HG03354 (cell line): ENCODE results near the gene TMTC4.
A peak's percentile ranks its signal among the peaks of the same experiment; 100 is the strongest.
"Not testable (repeated sequence)": the region's sequence is repeated elsewhere in the genome, so short reads cannot be mapped to it uniquely, and the experiment has no call there.

Source experiments
- ATAC-seq: cut with Tn5 transposase; IDR thresholded peaks from one replicate; pipeline ENCODE4 v1.9.1; 2021; ENCODE audit warnings: mild to moderate bottlenecking; ENCODE audit not compliant: unreplicated experiment, poor library complexity, severe bottlenecking

TMTC4 gene, protein sequence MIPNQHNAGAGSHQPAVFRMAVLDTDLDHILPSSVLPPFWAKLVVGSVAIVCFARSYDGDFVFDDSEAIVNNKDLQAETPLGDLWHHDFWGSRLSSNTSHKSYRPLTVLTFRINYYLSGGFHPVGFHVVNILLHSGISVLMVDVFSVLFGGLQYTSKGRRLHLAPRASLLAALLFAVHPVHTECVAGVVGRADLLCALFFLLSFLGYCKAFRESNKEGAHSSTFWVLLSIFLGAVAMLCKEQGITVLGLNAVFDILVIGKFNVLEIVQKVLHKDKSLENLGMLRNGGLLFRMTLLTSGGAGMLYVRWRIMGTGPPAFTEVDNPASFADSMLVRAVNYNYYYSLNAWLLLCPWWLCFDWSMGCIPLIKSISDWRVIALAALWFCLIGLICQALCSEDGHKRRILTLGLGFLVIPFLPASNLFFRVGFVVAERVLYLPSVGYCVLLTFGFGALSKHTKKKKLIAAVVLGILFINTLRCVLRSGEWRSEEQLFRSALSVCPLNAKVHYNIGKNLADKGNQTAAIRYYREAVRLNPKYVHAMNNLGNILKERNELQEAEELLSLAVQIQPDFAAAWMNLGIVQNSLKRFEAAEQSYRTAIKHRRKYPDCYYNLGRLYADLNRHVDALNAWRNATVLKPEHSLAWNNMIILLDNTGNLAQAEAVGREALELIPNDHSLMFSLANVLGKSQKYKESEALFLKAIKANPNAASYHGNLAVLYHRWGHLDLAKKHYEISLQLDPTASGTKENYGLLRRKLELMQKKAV

DNA sequence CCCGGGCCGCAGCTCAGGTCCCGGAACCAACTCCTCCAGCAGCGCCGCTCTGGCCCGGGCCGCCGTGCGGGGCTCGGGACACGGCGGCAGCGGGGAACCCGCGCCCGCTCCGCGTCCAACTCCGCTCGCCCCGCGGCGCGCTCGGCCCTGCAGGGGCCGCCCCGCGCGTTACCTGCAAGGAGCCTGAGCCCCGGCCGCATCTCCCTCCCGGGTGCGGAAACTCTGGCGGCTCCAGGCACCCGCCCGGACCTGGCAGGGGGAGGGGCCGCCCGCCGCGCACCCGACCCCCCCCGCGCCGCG, at the start of gene TMTC4:
TSS of gene TMTC4 (minus strand) at position 224 of the 300 bp plus-strand sequence. CDS start 4,433 bp downstream, outside the sequence.
- ATAC-seq, result peak; percentile 51

DNA sequence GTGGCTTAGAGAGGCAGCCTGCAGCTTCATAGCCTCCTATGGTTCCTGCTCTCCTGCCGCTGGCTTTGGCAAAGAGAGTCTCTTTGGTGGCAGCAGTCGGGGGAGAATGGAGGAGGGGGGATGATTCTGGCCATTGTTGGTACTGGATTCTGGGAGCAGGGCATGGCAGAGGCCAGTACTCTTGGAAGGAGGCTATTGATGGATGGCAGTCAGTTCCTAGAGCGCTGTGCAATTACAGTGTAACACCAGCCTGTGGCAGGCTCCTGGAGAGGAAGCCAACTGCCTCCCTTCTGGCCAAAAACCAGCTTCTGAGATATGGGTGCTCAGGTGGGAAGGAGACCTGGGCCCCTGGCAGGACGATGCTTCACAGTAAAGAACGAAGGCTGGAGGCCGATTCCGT, 47.9 kb upstream of the TMTC4 start:
- no peak for ATAC-seq

DNA sequence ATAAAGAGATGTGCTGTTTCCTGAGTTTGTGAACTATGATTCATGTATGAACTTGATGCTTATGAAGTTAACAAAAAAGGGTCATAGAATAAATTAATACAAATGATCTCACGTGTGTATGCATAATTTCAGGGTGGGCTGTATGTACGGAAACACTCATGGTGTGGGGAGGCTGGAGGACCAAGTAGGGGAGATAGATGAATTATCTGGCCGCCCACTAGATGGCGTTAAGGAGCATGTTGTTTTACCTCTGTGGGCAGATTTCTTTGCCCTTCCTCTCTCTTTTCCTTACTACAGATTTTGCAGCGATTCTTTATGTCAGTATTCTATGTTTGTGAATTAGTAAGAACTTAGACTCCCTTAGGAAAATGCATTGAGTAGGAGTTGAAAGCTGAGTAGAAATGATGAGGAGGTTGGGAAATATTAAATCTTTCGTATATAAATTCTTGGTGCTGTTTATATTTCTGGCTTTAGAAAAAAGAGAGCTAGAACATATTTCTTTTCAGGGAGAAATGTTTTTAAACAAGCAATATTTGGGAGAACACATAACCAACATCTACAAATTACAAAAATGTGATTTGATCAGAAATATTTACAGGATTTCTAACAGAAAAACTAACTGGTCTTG, 47.4 kb upstream of the TMTC4 start:
- peak; percentile 88 for ATAC-seq

DNA sequence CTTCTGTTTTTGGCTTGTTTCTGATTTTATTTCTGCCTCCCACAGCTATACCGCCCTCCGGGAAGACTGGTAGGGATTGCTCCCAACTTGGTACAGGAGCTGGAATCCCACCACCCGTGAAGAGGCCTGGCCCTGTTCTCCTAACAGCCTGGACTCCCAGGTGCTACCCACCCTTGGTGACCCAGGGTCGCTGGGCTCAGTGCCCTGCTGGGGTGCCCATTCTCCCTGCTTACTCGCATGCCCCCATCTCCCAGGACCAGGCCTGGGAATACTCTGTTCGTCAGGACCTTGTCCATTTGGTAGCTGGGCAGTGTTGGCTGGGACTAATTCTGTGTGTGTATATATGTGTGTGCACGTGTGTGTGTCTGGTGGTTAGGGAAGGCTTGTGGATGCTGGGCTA, 41.0 kb upstream of the TMTC4 start:
- ATAC-seq, result no peak

DNA sequence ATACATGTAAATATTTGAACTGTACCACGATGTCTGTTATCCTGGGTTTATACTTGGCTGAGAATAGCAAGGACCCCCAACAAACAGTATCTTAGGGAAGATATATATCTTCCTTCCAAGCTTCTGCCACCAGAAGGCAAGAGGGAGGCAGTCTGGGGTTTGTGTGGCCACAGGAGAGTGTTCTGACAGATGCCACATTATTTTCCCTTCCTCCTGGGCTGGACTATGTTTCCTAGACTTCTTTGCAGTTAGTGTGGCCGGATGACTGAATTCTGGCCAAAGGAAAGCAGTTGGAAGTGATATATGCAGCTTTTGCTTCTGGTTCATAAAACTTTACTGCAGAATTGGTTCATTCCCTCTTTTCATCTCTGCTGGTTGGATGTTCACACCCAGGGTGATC, 39.9 kb upstream of the TMTC4 start:
- no peak for ATAC-seq

DNA sequence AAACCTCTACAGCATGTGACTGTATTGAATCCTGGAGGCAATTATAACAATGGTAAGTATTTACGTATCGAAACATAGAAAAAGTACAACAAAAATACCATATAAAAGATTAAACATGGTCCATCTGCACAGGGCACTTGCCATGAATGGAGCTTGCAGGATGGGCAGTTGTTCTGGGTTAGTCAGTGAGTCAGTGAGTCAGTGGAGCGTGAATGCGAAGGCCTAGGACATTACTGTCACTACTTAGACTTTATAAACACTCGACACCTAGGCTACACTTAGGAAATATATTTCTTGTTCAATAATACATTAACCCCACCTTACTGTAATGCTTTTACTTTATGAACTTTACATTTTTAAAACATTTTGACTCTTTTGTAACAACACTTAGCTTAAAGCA, 35.6 kb upstream of the TMTC4 start:
- no peak for ATAC-seq

DNA sequence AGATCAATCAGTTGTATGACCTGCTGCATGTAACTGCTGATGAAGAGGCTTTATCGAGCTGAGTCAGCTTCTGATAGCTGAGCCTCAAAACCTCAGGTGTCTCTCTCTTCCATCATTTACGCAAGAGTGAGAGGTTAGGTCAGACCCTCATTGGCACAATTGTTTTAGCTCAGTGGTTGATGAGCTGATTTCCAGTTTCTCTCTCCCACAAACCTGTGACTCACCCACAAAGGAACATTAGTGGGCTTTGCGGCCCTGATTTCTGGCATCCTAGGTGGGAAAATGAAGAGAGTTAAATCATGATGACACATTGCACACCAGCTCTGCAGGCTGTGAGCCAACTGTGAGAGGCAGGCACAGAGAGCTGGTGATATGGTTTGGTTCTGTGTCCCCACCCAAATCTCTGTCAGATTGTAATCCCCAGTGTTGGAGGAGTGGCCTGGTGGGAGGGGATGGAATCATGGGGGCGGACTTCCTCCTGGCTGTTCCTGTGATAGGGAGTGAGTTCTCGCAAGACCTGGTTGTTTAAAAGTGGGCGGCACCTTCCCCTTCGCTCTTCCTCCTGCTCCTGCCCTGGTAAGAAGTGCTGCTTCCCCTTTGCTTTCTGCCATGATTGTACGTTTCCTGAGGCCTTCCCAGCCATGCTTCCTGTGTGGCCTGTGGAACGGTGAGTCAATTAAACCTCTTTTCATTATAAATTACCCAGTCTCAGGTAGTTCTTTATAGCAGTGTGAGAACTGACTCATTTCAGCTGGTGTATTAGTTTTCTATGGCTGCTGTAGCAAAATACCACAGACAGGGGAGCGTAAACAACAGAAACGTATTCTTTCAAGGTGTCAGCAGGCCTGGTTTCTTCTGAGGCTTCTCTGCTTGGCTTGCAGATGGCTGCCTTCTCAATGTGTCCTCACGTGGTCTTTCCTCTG, 33.5 kb upstream of the TMTC4 start:
- ATAC-seq, result no peak

DNA sequence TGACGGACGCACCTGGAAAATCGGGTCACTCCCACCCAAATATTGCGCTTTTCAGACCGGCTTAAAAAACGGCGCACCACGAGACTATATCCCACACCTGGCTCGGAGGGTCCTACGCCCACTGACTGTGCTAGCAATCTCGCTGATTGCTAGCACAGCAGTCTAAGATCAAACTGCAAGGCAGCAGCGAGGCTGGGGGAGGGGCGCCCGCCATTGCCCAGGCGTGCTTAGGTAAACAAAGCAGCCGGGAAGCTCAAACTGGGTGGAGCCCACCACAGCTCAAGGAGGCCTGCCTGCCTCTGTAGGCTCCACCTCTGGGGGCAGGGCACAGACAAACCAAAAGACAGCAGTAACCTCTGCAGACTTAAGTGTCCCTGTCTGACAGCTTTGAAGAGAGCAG, 23.7 kb upstream of the TMTC4 start:
- not testable (repeated sequence) for ATAC-seq

DNA sequence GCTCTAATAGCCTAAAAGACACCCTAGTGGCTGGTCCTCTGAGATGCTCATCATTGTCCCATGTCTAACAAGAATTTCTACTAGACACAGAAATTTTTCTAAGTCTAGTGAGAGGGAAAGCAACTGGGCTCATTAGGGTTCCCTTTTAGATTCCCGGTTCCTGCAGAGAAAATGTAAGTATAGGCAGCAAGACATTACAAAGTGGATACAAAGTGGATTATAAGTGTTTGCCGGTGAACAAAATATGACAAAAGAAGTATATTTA, 20.8 kb upstream of the TMTC4 start:
- ATAC-seq, result no peak

DNA sequence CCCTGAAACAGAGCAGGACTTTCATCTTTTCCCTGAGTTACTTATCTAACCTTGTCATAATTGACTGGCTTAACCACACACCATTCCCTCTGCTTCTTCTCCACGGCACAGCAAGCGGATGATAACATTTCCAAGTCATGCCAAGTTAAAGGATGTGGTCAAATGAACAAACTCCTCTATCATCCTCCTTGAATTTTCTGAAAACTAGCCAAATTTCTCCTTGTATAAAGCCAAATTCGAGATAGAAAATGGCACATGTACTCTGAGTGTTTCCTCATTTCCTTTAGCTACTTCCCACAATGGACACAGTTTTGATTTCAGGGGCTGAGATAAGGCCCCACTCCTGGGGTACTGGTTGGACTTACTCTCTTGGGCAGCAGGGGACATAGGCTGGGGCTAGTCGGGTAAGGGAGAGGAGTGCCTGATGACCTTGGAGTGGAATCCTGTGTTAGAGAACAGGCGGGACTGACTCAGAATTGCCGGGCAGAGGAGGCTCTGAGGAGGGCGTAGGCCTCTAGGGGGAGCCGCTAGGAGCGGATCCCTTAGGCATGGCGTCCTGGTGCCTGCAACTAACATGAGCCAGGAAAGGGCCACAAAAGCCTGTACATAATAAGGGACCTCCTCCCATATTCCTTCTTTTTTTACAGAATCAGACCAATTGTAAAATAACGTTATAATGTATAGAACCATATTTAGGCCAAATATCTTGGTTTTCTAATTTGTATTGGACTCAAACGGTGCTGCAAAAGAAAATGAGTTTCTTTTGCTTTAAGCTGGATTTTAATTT, 20.3 kb upstream of the TMTC4 start:
- ATAC-seq, result no peak

DNA sequence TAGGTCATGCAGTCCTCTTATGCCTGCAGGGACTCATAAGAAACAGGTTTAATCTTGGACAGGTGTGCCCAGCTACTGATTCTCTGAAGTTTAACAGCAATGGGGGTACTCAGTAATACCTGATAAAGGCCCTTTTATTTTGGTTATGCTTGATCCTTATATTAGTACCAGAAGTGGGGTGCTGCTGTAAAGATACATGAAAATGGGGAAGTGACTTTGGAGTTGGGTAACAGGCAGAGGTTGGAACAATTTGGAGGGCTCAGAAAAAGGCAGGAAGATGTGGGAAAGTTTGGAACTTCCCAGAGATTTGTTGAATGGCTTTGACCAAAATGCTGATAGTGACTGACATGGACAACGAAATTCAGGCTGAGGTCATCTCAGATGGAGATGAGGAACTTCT, 14.6 kb upstream of the TMTC4 start:
- ATAC-seq, result no peak

DNA sequence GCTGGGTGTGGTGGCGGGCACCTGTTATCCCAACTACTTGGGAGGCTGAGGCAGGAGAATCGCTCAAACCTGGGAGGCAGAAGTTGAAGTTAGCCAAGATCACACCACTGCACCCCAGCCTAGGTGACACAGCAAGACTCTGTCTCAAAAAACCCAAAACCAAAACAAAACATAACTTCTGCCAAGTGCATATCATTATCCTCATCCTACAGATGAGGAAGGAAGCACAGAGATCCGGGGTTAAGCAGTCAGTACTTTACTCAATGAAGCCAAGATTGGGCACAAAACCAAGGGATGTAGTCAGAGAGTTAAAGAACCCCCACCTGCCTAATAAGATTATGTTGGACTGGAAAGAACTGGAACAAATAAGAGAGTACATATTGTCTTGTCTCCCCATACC, 5.5 kb upstream of the TMTC4 start:
- ATAC-seq, result no peak

DNA sequence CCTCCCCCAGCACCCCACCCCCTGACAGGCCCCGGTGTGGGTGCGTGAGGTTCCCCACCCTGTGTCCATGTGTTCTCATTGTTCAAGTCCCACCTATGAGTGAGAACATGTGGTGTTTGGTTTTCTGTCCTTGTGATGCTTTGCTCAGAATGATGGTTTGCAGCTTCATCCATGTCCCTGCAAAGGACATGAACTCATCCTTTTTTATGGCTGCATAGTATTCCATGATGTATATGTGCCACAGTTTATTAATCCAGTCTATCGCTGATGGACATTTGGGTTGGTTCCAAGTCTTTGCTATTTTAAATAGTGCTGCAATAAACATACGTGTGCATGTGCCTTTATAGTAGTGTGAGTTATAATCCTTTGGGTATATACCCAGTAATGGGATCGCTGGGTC, 2.5 kb upstream of the TMTC4 start:
- not testable (repeated sequence) for ATAC-seq

DNA sequence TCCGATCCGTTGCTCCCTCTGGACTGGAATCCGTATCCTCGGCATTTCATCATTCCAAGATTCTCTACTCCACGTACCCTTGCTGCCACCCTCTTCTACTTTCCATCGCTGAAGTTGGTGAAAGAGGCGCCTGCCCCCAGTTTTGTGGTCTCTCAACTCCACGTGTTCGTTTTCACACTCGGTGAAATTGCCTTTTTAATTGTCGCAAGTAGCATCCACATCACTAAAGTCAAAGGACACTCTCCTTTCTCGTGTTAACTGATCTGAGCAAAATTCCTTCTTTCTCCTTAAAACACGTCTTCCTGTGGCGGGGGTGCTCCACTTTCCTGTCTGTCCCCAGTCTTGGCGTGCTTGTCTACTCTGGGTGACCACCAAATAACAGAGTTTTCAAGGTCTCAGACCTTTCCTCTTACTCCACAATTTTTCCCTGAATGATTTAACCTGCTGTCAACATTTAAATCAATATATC, 1.1 kb upstream of the TMTC4 start:
- ATAC-seq, result no peak

DNA sequence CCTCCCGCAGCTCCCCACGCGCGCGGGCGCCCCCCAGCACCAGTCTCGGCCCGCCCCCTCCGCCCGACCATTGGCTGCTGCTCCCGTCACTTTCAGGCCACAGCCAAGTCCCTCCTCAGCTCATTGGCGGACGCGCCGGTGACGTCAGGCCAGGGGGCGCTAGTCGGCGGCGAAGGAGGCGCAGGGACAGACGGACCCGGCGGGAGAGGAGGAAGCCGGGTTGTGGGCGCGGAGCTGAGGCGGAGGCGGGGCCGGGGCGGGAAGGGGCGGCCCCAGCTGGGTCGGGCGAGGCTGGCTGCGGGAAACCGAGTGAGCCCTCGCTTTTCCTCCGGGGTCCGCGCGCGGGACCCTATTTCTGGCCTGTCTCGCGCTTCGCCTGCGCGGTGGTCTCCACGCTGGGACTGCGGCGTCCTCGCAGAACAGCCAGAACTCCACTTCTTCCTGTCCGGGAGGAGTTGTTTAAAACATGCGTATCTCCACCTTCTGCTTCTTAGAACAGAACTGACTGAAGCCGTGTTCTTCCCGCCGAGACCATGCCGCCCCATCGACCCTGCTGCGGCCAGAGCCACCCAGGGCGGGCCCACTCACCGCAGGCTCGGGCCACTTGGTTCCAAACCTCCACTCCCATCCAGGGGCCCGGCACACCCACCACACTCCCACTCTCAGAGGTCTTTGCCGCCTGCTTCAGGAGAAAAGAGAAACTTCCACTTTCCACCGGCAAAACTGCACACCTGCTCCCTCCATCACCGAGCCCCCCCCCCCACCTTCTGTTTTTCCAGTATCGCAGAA, 471 bp upstream of the TMTC4 start:
- ATAC-seq, result peak; percentile 94

DNA sequence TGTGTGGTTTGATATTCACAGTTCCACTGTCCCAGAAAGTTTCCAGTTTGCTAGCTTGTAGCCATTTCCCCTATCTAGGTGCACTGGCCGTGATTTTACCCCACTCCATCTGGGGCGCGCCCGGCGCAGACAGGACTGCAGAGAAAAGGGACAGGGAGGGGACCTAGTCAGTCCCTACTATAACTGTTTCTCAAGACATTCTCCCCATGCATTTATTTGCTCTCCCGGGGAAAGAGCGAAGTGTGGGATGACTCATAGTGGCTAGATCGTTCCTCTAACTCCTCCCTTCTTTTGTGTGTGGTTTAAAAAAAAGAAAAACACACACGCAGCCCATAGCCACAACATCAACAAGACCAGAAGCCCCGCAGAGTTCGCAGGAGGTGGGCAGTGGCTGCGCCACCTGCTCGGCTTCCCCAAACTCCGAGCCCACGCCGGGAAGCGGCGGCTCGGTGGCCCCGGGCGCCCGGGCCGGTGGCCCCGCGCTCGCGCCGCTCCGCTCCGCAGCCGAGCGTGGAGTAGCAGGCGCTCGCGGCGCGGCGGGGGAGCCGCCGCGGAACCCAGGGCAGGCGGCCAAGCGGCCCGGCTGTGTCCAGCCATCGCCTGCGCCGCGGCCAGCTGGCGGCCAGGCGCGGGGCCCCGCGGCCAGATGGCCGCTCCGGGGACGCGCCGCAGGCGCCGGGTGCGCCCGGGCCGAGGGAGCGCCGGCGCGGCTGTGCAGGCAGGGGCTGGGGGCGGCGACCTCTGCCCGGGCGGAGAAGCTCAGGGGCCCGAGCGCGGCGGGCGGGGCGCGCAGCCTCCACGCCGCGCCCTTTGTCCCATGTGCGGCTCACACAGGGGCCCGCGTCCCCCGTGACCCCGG, 653 bp downstream of the TMTC4 start:
- peak; percentile 48 for ATAC-seq

DNA sequence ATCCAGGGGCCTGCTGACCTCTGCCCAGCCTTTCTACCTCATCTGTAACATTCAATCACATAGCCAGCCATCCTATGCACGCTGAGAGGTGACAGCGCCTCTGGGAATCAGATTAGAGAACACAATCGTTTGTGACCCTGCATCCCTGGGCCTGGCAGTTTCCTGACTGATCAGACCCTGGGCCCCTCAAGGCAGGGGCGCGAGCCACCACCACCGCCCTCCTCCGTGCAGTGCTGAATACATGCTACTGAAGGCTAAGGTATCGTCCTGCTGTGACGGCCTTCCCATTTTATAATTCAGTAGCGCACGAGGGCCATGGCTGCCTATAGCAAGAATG, 1.3 kb downstream of the TMTC4 start:
- no peak for ATAC-seq
